Tibial nerve (tissue), 4 donors: ENCODE measurements around the gene TSPAN15.

Experiments
- CTCF ChIP-seq, 5 experiments: fragments of 200-600 bp in 3 of 5; fragments of 450-650 bp in 2 of 5; sonication (generic) in 3 of 5; IDR thresholded peaks; one replicate each; pipeline ENCODE4 v1.5.1; 2016 to 2019; ENCODE audit warnings: antibody characterized with exemption in 5 of 5, mild to moderate bottlenecking in 3 of 5, moderate library complexity in 2 of 5
- EP300 ChIP-seq, 2 donors: sonication (generic); formaldehyde crosslinking; IDR thresholded peaks; one replicate each; pipeline ENCODE4 v1.6.1; 2017; ENCODE audit warnings: antibody characterized with exemption in 2 of 2, mild to moderate bottlenecking in 1 of 2
- POLR2A ChIP-seq, 2 donors: fragments of 450-650 bp; IDR thresholded peaks; one replicate each; pipeline ENCODE4 v1.6.1; 2017; ENCODE audit warnings: antibody characterized with exemption in 2 of 2, mild to moderate bottlenecking in 2 of 2, moderate library complexity in 2 of 2

GRCh38 chr10:69439813-69440506 is 11.3 kb upstream of the TSPAN15 start:
- TF ChIP-seq CTCF (IDR thresholded peaks at IDR 0.05) (no peak), POLR2A (IDR thresholded peaks at IDR 0.05) (no peak), EP300 (IDR thresholded peaks at IDR 0.05) (no peak)
